GM23248 (cell line): ENCODE data around the gene SCN1B. TPM values are rescaled to one million over a fixed set of nuclear protein-coding genes. Genes with fewer than 3 reads are reported as not detected.

Source experiments
- DNase-seq: peaks from one replicate; pipeline ENCODE4 v3.0.0-alpha.2; 2015
- H2AFZ ChIP-seq: fragments of 200-600 bp; sonication (generic); 2 replicates; pipeline ENCODE4 v1.6.1; 2016; ENCODE audit warnings: antibody characterized with exemption
- H3F3A ChIP-seq: fragments of 200-600 bp; sonication (generic); 2 replicates; pipeline ENCODE4 v1.6.1; 2016; ENCODE audit warnings: mild to moderate bottlenecking, antibody characterized with exemption, mixed run types; ENCODE audit not compliant: insufficient read depth
- H3K27ac ChIP-seq: fragments of 200-600 bp; sonication (generic); 2 replicates; pipeline ENCODE4 v1.5.1; 2016; ENCODE audit warnings: mild to moderate bottlenecking
- H3K27me3 ChIP-seq: fragments of 200-600 bp; sonication (generic); replicated peaks from 2 replicates; pipeline ENCODE4 v1.6.1; 2016; ENCODE audit warnings: mild to moderate bottlenecking; ENCODE audit not compliant: insufficient read depth
- H3K36me3 ChIP-seq: fragments of 200-600 bp; sonication (generic); 2 replicates; pipeline ENCODE4 v1.6.1; 2016; ENCODE audit warnings: low read depth, mild to moderate bottlenecking
- H3K4me1 ChIP-seq: fragments of 200-600 bp; sonication (generic); 2 replicates; pipeline ENCODE4 v1.6.1; 2016; ENCODE audit warnings: mild to moderate bottlenecking; ENCODE audit not compliant: insufficient read depth
- H3K4me2 ChIP-seq: fragments of 200-600 bp; sonication (generic); one replicate; pipeline ENCODE4 v1.6.1; 2016; ENCODE audit warnings: mild to moderate bottlenecking; ENCODE audit not compliant: unreplicated experiment
- H3K4me3 ChIP-seq: fragments of 200-600 bp; sonication (generic); 2 replicates; pipeline ENCODE4 v1.5.1; 2016; ENCODE audit warnings: mild to moderate bottlenecking
- H3K79me2 ChIP-seq: fragments of 200-600 bp; sonication (generic); 2 replicates; pipeline ENCODE4 v1.6.1; 2016; ENCODE audit warnings: mild to moderate bottlenecking; ENCODE audit not compliant: insufficient read depth
- H3K9ac ChIP-seq: fragments of 200-600 bp; sonication (generic); 2 replicates; pipeline ENCODE4 v1.6.1; 2016; ENCODE audit warnings: mild to moderate bottlenecking
- H3K9me2 ChIP-seq: fragments of 200-600 bp; sonication (generic); 2 replicates; pipeline ENCODE4 v1.6.1; 2016; ENCODE audit warnings: mixed run types, mild to moderate bottlenecking, moderate library complexity; ENCODE audit not compliant: insufficient read depth
- H3K9me3 ChIP-seq: fragments of 200-600 bp; sonication (generic); one replicate; pipeline ENCODE4 v1.6.1; 2017; ENCODE audit warnings: low read depth
- H4K20me1 ChIP-seq: fragments of 200-600 bp; sonication (generic); 2 replicates; pipeline ENCODE4 v1.6.0; 2016; ENCODE audit not compliant: insufficient read depth
- EZH2 ChIP-seq: fragments of 200-600 bp; sonication (generic); IDR thresholded peaks from 2 replicates; pipeline ENCODE4 v1.6.1; 2018; ENCODE audit warnings: antibody characterized with exemption, mild to moderate bottlenecking; ENCODE audit not compliant: insufficient read depth, poor library complexity, severe bottlenecking
- EZH2phosphoT487 ChIP-seq: fragments of 200-600 bp; sonication (generic); IDR thresholded peaks from 2 replicates; pipeline ENCODE4 v1.6.1; 2018; ENCODE audit warnings: antibody characterized with exemption, moderate library complexity, mild to moderate bottlenecking, low read depth; ENCODE audit not compliant: insufficient read depth
- WGBS, 2 experiments: methylation state at CpG; one replicate each; pipeline ENCODE4 v1.1.6; 2015 to 2017; ENCODE audit warnings: low lambda C conversion rate in 2 of 2, low coverage in 1 of 2; ENCODE audit errors: missing lambda C conversion rate in 2 of 2; 5-methylcytosine and 5-hydroxymethylcytosine counted together
- in situ Hi-C: fragments of 300-500 bp; cut with MboI; formaldehyde crosslinking; loops from 2 replicates; pipeline ENCODE4 v1.15.0; 2020
- polyA plus RNA-seq: library from polyadenylated mRNA; unstranded; fragments of >200 nt; fragmentation: Nextera tagmentation; extraction: Ambion mirVana; gene quantifications from 2 replicates; pipeline ENCODE4 v1.2.1, GENCODE V29; 2016
- total RNA-seq: library from RNA; depleted of rRNA; stranded (reverse); fragments of >200 nt; shearing (Covaris generic); gene quantifications from 2 replicates; pipeline ENCODE4 v1.2.3, GENCODE V29; 2014

Gene SCN1B
- total and polyA plus RNA-seq, 2 experiments from 2014 or later, result 1.5 to 1.7 TPM

- H4K20me1 ChIP-seq, result no peaks in the 10 kb centered on the region
- no peak overlapping the region for H3K9ac ChIP-seq
- no peak overlapping the region for H3K27ac ChIP-seq
- H2AFZ ChIP-seq, result no peak overlapping the region
- no peak for DNase-seq
- no peak overlapping the region for H3K4me2 ChIP-seq
- no peaks in the 10 kb centered on the region for H3K9me3 ChIP-seq
- H3K4me1 ChIP-seq, result no peaks in the 10 kb centered on the region
- TF ChIP-seq EZH2 (no peak), EZH2phosphoT487 (no peak)
- no peaks in the 10 kb centered on the region for H3K9me2 ChIP-seq
- in situ Hi-C loops, result no loop called here
- H3K4me3 ChIP-seq, result no peak overlapping the region
- no peaks in the 10 kb centered on the region for H3K36me3 ChIP-seq
- peaks cover 7% of the 10 kb centered on the region; the same call in 1 of the 2 replicates for H3K27me3 ChIP-seq
- no peaks in the 10 kb centered on the region for H3K79me2 ChIP-seq
- no peaks in the 10 kb centered on the region for H3F3A ChIP-seq
- WGBS, 2 experiments, result 59 to 73% methylated on average over 6 of the region's 6 CpGs
Measured at GRCh38 chr19:35081201-35081600, 50.9 kb downstream of the SCN1B start.

- Histone ChIP-seq H3K4me3 (no peak overlapping the region), H3K36me3 (no peaks in the 10 kb centered on the region), H3K4me1 (peaks cover 7% of the 10 kb centered on the region), H4K20me1 (no peaks in the 10 kb centered on the region), H3F3A (peaks cover 3% of the 10 kb centered on the region), H3K4me2 (no peak overlapping the region), H3K27ac (no peak overlapping the region), H2AFZ (no peak overlapping the region), H3K9me2 (no peaks in the 10 kb centered on the region), H3K27me3 (no peaks in the 10 kb centered on the region), H3K79me2 (no peaks in the 10 kb centered on the region), H3K9me3 (no peaks in the 10 kb centered on the region), H3K9ac (no peak overlapping the region)
- in situ Hi-C loops, result no loop called here
- 71 to 75% methylated on average over 15 of the region's 15 CpGs for WGBS, 2 experiments
- no peak for DNase-seq
- TF ChIP-seq EZH2, result no peak
- TF ChIP-seq EZH2phosphoT487, result no peak
Measured at GRCh38 chr19:35083691-35084508, 53.6 kb downstream of the SCN1B start.

- TF ChIP-seq EZH2phosphoT487 (no peak), EZH2 (no peak)
- no peak overlapping the region for H3K4me3 ChIP-seq
- no peaks in the 10 kb centered on the region for H3K36me3 ChIP-seq
- H3K27me3 ChIP-seq, result no peaks in the 10 kb centered on the region
- H3K4me2 ChIP-seq, result no peak overlapping the region
- H3K9ac ChIP-seq, result no peak overlapping the region
- H3K79me2 ChIP-seq, result no peaks in the 10 kb centered on the region
- H3K9me3 ChIP-seq, result no peaks in the 10 kb centered on the region
- H3K27ac ChIP-seq, result no peak overlapping the region
- H4K20me1 ChIP-seq, result no peaks in the 10 kb centered on the region
- H3F3A ChIP-seq, result peaks cover 8% of the 10 kb centered on the region
- peaks cover 12% of the 10 kb centered on the region for H3K4me1 ChIP-seq
- no peak overlapping the region for H2AFZ ChIP-seq
- no peak for DNase-seq
- in situ Hi-C loops, result no loop called here
- no peaks in the 10 kb centered on the region for H3K9me2 ChIP-seq
- WGBS, 2 experiments, result 57 to 81% methylated on average over 3 of the region's 3 CpGs
Measured at GRCh38 chr19:35084509-35084762, 54.2 kb downstream of the SCN1B start.

- no peaks in the 10 kb centered on the region for H3K9me2 ChIP-seq
- no peaks in the 10 kb centered on the region for H3K79me2 ChIP-seq
- no peaks in the 10 kb centered on the region for H3K27me3 ChIP-seq
- in situ Hi-C loops, result no loop called here
- no peaks in the 10 kb centered on the region for H3K9me3 ChIP-seq
- no peak for DNase-seq
- no peak overlapping the region for H3K4me2 ChIP-seq
- no peak overlapping the region for H3K27ac ChIP-seq
- TF ChIP-seq EZH2phosphoT487, result no peak
- no peak for TF ChIP-seq EZH2
- H4K20me1 ChIP-seq, result no peaks in the 10 kb centered on the region
- peaks cover 15% of the 10 kb centered on the region for H3K4me1 ChIP-seq
- WGBS, 2 experiments, result 66 to 67% methylated on average over 6 of the region's 6 CpGs
- no peaks in the 10 kb centered on the region for H3K36me3 ChIP-seq
- H3K4me3 ChIP-seq, result no peak overlapping the region
- H3K9ac ChIP-seq, result no peak overlapping the region
- peaks cover 8% of the 10 kb centered on the region for H3F3A ChIP-seq
- no peak overlapping the region for H2AFZ ChIP-seq
Measured at GRCh38 chr19:35085947-35086346, 55.7 kb downstream of the SCN1B start.

- Histone ChIP-seq H3K36me3 (no peaks in the 10 kb centered on the region), H3K4me3 (no peak overlapping the region), H3K9me3 (no peaks in the 10 kb centered on the region), H3K79me2 (no peaks in the 10 kb centered on the region), H3K4me1 (peaks cover 15% of the 10 kb centered on the region), H3K27me3 (no peaks in the 10 kb centered on the region), H4K20me1 (no peaks in the 10 kb centered on the region), H3F3A (peaks cover 8% of the 10 kb centered on the region), H3K9me2 (no peaks in the 10 kb centered on the region), H2AFZ (no peak overlapping the region), H3K9ac (no peak overlapping the region), H3K4me2 (no peak overlapping the region), H3K27ac (no peak overlapping the region)
- WGBS, 2 experiments, result 83 to 84% methylated on average over 8 of the region's 8 CpGs
- TF ChIP-seq EZH2, result no peak
- no peak for TF ChIP-seq EZH2phosphoT487
- in situ Hi-C loops, result no loop called here
- DNase-seq, result no peak
Measured at GRCh38 chr19:35086455-35086854, 56.2 kb downstream of the SCN1B start.
